Middle frontal gyrus (tissue), 1 donor: ENCODE data around the gene CNTN5.

ENCODE experiments used
- DNase-seq: peaks from one replicate; pipeline ENCODE4 v3.0.0-alpha.2; 2015; ENCODE audit warnings: low spot score; ENCODE audit errors: extremely low spot score

CNTN5 gene

DNA sequence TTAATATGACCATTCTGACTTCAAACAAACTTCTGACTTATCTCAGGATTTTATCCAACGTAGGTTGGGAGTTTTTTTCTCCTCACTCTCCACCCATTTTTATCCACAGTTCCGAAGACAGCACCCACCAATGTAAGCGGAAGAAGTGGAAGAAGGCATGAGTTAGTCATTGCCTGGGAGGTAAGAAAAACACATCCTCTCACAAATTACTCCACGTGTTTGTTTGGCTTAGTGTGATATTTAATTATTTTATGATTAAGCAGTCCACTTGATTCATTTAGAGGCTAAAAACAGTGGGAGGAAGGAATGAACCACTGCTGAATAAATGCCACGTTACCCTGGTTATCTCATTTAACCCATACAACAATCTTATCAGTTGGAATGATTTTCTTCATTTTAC, 1276.8 kb downstream of the CNTN5 start:
- DNase-seq: no peak

DNA sequence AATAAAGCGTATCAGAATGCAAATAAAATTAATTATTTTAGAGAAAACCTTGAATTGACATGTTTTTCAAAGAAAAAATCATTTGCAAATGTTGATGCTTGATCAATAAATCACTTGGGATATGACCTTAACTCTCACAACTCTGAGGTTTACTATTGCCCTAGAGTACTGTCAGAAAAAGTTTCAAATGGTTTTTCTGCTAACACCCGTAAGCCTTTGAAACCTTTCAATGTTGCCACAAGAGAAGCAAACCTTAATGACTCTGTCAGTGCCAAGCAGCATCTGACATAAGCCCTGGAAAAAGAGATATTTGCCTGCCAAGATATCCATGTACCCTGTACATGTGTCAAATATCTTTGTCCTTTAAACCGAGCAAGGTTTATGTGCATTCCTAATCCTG, 1282.1 kb downstream of the CNTN5 start:
- no peak for DNase-seq

DNA sequence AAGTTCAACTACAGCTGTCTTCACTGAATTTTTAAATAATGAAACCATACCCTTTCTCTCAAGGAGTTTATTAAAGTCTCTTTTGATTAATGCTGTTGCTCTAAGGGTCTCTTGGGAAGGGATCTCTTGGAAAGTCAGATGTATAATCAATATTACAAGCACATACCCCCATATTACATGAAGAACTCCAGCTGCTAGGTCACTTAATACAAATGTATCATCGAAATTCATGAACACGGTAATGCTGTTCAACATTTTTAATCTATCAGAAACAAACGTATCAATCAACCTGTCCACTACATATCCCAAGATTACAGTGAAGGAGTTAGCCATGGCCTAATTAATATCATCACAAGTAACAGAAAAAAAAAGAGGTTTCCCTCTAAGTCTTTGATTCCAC, 1283.1 kb downstream of the CNTN5 start:
- DNase-seq: no peak

DNA sequence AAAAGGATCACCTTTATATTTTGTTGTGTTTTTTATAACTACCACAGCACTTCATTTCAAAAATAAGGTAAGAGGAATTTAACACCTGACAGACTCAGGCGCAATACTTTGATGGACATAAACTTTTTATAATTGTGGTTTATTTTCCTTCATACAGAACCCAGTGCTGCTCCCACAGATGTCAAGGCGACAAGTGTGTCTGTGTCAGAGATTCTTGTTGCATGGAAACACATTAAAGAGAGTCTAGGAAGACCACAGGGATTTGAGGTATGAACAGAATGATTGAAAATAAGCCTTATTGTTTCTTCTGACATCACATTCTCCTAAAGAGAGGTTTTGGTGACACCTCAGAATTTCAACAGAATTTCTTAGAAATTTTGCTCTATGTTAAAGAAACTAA, 1287.5 kb downstream of the CNTN5 start:
- DNase-seq: no peak

DNA sequence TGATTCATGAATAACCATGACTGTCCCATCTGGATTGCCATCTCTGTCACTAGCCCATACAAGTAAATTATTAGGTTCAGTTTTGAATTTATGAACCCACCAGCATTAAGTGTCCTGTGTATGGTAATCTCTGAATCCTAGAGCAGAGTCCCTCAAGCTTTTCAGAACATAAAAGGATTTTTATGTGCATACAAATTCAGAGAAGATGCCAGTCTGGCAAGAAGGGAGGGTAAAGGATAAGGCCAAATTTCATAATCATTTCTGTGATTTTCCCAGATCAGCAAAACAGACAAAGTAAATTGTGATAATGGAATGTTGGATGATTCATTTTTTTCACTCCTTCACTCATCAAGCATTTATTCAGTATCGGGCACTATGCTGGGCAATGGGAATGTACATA, 1295.2 kb downstream of the CNTN5 start:
- no peak for DNase-seq

DNA sequence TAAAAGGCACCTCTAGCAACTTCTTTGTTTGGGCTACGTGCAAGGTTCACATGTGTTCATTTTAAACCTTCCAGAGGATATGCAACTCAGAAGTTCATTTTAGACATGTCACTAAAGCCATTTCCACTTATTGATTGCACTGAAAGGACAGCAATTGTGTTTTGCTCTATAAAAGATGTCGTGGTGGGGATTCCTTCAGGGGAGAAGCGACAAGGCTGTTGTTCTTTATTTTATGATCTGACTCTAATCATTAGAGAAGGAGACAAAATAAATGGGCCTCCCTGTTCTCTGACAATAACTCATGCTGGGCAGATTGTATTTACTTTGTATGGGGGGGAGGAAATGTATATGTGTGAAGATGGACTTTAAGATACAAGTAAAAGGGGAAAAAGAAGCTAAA, 1296.2 kb downstream of the CNTN5 start:
- no peak for DNase-seq

DNA sequence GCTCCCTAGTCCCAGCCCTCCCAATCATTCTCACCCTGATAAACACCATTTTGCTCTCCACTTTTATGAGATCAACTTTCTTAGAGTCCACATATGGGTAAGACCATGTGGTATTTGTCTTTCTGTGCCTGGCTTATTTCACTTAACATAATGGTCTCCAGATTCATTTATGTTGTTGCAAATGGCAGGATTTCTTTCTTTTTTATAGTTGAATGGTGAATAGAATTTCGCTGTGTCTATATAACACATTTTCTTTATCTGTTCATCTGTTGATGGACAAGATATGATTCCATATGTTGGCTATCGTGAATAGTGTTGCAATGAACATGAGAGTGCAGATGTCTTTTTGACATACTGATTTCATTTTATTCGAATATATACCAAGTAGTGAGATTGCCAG, 1298.9 kb downstream of the CNTN5 start:
- no peak for DNase-seq

DNA sequence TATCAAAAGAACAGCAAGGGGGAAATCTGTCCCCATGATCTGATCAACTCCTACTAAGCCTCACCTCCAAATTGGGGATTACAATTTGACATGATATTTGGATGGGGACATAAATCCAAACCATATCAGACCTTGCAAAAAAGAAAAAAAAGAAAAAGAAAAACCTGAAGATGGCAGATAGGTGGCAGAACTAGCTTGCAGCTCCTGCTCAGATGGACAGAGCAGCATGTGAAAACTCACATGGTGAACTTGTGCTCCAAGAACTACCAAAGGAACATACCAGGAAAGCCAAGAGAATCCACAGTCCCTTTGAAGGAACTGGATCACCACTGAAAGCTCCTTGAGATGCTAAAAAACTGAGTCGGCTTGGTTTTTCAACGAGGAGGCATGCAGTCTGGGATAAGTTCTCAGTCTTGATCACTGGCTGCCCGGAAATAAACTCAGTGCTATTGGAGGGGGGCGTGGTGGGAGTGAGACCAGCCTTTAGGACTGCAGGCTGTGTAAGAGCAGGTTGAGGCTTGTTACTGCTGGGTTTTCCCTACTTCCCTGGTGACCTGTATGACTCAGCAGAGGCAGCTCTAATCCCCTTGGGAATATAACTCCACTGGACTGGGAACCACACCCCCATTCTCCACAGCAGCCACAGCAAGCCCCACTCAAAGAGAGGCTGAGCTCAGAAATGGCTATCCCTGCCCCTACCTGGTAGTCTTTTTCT, 1308.0 kb downstream of the CNTN5 start:
- DNase-seq: no peak

DNA sequence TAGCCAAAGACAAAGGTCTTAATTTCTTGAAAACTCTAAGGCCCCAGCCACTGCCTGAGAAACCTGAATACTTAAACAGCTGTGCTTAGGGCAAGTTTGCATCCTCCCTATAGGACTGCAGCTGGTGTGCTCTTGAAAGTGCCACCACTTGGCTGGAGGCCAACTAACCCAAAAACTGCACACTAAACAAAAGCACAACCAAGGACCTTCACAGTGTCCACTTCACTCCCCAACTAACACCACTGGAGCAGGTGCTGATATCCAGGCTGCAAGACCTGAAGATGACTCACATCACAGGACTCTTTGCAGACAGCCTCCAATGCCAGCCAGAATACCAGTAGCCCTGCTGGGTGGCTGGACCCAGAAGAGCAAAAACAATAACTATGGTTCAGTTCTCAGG, 1308.6 kb downstream of the CNTN5 start:
- no peak for DNase-seq

DNA sequence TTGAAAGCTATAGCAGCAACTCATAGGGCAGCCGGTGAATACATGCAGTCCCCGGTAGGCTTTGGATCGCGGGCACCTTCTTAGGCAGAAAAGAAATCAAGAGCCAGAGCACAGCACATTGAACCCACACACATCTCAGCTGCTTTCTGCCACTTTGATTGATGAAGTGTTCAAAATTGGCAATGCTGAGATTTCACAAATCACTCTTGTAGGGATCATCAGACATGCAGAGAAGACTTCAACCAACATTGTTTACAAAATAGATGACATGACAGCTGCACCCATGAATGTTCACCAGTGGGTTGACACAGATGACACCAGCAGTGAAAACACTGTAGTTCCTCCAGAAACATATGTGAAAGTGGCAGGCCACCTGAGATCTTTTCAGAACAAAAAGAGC, 1316.1 kb downstream of the CNTN5 start:
- no peak for DNase-seq

DNA sequence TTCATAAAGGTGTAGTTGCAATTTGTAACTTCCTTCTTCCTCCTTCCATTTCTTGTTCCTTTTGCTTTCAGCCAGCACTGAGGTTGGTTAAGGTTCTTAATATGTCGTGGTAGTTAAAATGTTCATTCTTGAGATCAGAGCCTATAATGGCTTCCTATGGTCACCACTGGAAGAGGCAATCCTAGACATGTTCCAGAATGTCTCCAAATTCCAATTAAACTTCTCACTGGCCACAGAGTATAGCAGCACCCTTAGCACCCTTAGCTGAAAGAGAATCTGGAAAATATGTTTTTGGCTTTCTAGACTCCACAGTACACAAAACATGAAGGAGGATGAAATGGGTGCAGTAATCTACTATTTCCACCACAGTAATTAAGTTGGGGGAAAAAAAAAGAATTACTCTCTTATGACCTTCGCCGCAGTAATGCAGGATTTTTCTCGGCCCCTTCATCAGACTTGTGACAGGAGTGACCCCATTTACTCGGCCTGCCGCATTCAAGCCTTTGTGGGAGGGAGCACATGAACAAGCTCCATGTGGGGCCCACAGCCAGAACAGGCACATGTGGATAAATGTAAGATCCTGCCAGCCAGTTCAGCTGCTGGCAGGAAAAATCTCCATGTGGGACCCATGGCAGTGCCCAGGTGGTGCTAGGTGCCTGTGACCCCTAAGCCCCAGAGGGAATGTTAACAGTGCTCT, 1317.5 kb downstream of the CNTN5 start:
- no peak for DNase-seq

DNA sequence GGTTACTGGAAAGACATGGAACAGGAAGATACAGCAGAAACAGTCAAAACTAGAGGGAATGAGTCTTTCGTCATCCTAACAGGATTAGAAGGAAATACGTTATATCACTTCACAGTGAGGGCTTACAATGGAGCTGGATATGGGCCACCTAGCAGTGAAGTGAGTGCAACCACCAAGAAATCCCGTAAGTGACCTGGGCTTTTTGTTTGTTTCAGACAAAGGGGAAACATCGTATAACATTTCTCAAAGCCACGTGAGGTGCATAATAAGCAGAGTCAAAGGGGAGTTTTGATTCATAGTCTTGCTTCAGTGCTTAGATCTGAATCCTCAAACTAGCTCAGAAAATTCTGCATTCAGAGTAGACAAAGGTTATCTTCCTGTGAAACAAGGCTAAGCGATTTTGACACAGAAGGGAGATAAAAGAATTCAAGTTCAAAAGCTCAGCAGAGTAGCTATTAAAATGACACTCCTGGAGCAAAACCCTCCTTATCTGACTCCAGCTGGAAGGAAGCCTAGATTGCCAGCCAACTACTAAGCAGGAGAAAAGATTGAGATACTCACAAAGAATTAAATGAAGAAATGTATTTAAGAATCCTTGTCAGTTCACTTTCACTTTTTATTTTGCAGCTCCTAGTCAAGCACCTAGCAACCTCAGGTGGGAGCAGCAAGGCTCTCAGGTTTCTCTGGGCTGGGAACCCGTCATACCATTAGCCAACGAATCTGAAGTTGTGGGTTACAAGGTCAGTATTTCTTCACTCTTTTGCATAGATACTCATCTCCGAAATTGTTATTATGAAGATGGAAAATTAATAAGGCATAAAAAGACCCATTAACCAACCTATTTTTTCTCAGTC, 1319.9 kb downstream of the CNTN5 start:
- no peak for DNase-seq

DNA sequence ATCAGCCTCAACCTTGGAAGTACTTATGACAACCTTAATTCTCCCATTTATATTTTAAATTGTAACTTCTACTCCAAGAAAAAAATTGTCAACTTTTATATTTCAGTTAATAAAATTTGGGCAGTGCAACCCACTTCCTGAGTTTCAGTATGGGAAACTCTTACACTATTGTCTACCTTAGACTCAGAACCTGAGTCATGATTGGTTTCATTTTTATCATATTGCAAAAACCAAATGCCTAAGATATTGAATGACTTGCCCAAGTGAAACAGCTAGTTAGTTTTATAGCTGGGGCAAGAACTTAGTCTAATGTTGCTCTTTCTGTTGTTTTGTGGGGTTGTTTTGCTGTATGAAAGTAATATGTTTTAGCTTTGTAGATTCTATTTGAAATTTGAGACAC, 1332.3 kb downstream of the CNTN5 start:
- DNase-seq: no peak

DNA sequence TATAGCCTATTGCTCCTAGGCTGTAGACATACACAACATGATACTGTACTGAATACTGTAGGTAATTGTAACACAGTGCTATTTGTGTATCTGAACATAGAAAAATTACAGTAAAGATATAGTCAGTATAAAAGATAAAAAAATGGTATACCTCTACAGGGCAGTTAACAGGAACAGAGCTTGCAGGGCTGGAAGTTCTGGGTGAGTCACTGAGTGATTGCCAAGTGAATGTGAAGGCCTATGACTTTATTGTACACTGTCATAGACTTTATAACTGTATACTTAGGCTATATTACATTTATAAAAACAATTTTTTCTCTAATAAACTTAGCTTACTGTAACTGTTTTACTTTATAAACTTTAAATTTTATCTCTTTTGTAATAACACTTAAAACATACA, 1334.0 kb downstream of the CNTN5 start:
- no peak for DNase-seq

DNA sequence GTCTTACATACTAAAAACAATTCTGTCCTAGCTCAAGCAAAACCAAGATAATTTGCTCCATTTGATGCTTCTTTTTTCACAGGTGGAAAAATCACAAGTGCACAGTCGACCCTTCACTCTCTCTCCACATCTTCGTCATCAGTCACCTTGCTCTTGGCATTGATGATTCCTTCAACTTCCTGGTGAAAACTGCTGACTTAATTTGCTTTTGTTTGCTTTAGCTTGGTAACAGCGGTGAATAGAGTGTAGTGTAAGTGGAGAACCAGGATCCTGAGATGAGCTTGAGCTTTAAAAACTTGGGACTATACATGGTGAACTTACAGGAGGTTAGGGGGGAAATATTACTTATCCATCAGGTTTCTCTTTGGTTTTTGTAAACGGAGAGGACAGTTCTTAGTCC, 1335.3 kb downstream of the CNTN5 start:
- DNase-seq: no peak

DNA sequence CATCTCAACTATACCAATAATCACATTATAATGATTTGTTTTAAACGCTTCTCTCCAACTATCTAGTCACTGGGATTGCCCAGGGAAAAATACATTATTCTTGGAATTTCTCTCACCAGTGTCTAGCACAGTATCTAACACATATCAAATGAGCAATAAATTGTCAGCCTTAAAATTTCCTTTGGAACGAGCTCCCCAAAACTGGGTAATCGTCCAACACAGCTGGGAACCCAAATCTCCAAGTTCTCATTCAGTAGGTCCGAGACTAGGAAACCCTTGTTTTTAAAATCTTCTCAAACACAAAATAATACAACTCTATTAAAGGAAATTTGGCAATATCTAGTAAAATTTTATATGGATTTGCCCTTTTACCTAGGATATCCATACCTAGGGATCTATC, 1338.5 kb downstream of the CNTN5 start:
- no peak for DNase-seq

DNA sequence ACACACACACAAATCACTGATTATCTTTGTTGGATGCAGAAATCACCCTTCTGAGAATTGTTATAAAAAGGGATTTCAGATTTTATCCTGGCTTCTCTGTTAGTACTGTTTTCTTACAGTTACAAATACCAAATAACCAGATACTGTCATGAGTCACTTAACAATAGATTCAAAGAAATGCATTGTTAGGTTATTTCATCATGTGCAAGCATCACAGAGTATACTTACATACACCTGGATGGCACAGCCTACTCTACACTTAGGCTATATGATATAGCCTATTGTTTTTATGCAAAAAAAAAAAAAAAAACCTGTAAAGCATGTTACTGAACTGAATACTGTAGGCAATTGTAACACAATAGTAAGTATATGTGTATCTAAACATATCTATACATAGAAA, 1347.1 kb downstream of the CNTN5 start:
- DNase-seq: no peak

DNA sequence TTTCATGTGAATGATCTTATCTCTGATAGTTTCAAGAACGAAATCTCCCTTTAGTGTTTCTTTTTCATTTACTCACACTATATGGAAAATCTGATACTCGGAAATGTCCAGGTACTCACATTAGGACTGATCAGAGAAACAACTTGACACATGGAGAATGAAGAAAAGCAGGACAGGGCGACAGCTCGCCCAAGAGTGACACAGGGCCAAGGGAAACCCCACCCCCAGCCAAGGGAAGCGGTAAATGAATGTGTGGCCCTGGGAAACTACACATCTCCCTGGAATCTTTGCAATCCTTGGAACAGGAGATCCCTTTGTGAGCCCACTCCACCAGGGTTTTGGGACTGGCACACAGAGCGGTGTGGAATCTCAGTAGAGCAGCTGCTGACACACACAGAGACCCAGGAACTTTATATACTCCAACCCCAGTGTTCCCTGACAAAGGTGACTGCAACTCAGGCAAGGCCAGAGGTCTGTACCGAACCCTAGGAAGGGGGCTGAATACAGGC, 1362.7 kb downstream of the CNTN5 start:
- no peak for DNase-seq

DNA sequence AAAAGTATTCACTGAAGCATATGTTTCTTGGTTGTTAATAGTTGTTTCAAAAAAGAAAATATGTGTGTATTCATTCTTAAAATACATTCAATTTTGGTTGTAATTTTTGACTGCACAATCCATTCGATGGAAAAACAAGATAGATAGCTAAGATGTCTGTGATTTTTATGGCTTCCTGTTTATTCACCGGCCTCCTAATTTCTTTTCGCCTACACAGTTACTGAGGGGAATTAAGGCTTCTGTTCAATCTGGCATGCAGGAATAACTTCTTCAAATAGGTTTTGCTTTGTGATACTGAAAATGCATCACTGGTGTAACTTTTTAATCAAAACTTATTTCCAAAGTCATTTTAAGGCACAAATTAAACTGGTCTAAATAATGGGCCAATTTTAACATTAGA, 1375.5 kb downstream of the CNTN5 start:
- no peak for DNase-seq

DNA sequence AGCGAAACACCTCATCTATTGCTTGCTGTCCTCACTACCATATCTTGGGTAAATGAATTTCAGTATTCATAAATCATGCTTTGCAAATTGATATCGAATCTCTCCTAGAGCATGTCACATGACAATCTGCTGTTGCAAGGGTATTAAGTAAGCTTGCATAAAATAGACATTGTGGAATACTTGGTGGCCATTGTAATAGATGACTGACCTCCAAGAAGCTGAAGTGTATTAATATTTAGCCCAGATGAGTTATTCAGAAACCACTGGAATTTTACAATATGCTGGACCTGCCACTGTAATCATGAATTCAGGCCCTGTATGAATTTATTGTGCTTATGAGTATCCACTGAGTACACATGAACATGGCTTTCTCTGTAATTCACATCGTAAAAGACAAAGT, 1376.7 kb downstream of the CNTN5 start:
- DNase-seq: no peak

DNA sequence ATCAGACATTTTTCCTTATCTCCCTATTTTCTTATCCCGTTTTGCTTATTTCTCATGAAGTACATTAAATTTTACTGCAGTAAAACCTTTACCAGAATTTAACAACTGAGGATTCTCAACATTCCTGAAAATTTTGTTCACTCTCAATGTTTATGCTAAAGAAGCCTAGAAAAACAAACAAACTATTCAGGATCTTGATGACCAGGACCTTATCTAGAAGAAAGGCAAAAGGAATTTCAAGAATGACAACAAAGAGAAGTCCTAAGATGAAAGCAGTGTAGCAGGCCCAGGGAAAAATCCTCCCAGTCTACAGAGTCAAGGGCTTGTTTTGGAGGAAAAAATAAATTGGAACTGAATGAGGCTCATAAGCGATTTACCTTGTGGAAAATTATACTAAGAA, 1383.1 kb downstream of the CNTN5 start:
- DNase-seq: no peak

DNA sequence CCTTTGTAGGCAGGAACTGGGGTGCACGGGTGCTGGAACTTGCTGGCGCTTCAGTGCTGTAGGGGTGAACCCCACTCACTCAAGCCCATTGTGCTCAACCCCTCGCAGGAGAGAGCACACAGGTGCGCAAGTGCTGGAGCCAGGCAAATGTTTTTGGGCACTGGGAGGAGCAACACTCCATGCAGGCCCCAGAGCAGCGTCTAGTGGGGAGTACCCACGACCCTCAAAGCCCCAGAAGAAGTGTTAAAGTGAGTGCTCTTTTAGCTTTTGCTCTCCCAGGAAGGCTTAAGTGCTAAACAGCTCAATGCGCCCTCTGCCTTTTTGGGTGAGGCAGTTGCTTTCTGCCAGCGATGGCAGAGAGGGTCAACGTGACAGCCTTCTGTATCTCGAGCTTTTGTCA, 1384.2 kb downstream of the CNTN5 start:
- DNase-seq: no peak
